Hepatocyte (in vitro differentiated cells): Measurements from ENCODE around the gene GYS1. TPM values are rescaled to one million over a fixed set of nuclear protein-coding genes. Genes with fewer than 3 reads are reported as not detected.

Experiments used
- DNase-seq: peaks from one replicate; pipeline ENCODE4 v3.0.0-alpha.2; 2016; ENCODE audit warnings: low spot score
- H2AFZ ChIP-seq: fragments of 200-600 bp; sonication (generic); 2 replicates; pipeline ENCODE4 v1.6.0; 2016; ENCODE audit warnings: antibody characterized with exemption, mild to moderate bottlenecking
- H3K27ac ChIP-seq: fragments of 200-600 bp; sonication (generic); 2 replicates; pipeline ENCODE4 v1.5.1; 2016; ENCODE audit warnings: mild to moderate bottlenecking
- H3K27me3 ChIP-seq: fragments of 200-600 bp; sonication (generic); 2 replicates; pipeline ENCODE4 v1.6.1; 2016
- H3K36me3 ChIP-seq: fragments of 200-600 bp; sonication (generic); replicated peaks from 2 replicates; pipeline ENCODE4 v1.5.1; 2016; ENCODE audit warnings: low read depth; ENCODE audit not compliant: insufficient read depth
- H3K4me1 ChIP-seq: fragments of 200-600 bp; sonication (generic); 2 replicates; pipeline ENCODE4 v1.5.1; 2016; ENCODE audit warnings: mild to moderate bottlenecking, moderate library complexity; ENCODE audit not compliant: insufficient read depth
- H3K4me2 ChIP-seq: fragments of 200-600 bp; sonication (generic); 2 replicates; pipeline ENCODE4 v1.6.0; 2016
- H3K4me3 ChIP-seq: fragments of 200-600 bp; sonication (generic); 2 replicates; pipeline ENCODE4 v1.5.1; 2016; ENCODE audit warnings: mild to moderate bottlenecking
- H3K79me2 ChIP-seq: fragments of 200-600 bp; sonication (generic); 2 replicates; pipeline ENCODE4 v1.6.0; 2017; ENCODE audit warnings: mild to moderate bottlenecking
- H3K9me2 ChIP-seq: fragments of 200-600 bp; sonication (generic); replicated peaks from 2 replicates; pipeline ENCODE4 v1.6.0; 2017; ENCODE audit warnings: mild to moderate bottlenecking; ENCODE audit not compliant: insufficient read depth
- H3K9me3 ChIP-seq: fragments of 200-600 bp; sonication (generic); 2 replicates; pipeline ENCODE4 v1.5.1; 2016; ENCODE audit warnings: low read depth, mild to moderate bottlenecking
- H4K20me1 ChIP-seq: fragments of 200-600 bp; sonication (generic); 2 replicates; pipeline ENCODE4 v1.6.0; 2016; ENCODE audit warnings: mild to moderate bottlenecking; ENCODE audit not compliant: insufficient read depth, poor library complexity, severe bottlenecking
- EZH2 ChIP-seq: fragments of 200-600 bp; sonication (generic); IDR thresholded peaks from 2 replicates; pipeline ENCODE4 v1.6.1; 2016; ENCODE audit warnings: antibody characterized with exemption, mild to moderate bottlenecking, borderline replicate concordance
- EZH2phosphoT487 ChIP-seq: fragments of 200-600 bp; sonication (generic); IDR thresholded peaks from one replicate; pipeline ENCODE4 v1.6.1; 2018; ENCODE audit warnings: antibody characterized with exemption, mild to moderate bottlenecking, low read depth, moderate library complexity; ENCODE audit not compliant: unreplicated experiment, severe bottlenecking
- WGBS: methylation state at CpG from one replicate; pipeline ENCODE4 v1.1.6; 2016; ENCODE audit warnings: low lambda C conversion rate; ENCODE audit errors: missing lambda C conversion rate; 5-methylcytosine and 5-hydroxymethylcytosine counted together
- polyA plus RNA-seq: library from polyadenylated mRNA; unstranded; fragments of >200 nt; fragmentation: Nextera tagmentation; extraction: Ambion mirVana; gene quantifications from 2 replicates; pipeline ENCODE4 v1.2.1, GENCODE V29; 2016
- total RNA-seq: library from RNA; depleted of rRNA; stranded (reverse); fragments of >200 nt; gene quantifications from 2 replicates; pipeline ENCODE4 v1.2.3, GENCODE V29; 2014
- TF ChIP-seq, protein P1 (sequence below): fragments of 200-600 bp; sonication (generic); IDR thresholded peaks from 2 replicates; pipeline ENCODE4 v1.5.1; 2016; ENCODE audit warnings: antibody characterized with exemption, mild to moderate bottlenecking; ENCODE audit not compliant: poor library complexity

GYS1 gene
- total and polyA plus RNA-seq, 2 experiments from 2014 or later, result 37.4 to 45.9 TPM

- Histone ChIP-seq H3K36me3 (no peaks in the 10 kb centered on the region), H3K79me2 (no peaks in the 10 kb centered on the region), H3K4me2 (no peak overlapping the region), H3K27me3 (no peaks in the 10 kb centered on the region), H3K9me3 (no peaks in the 10 kb centered on the region), H3K27ac (no peak overlapping the region), H3K9me2 (no peaks in the 10 kb centered on the region), H4K20me1 (no peaks in the 10 kb centered on the region), H3K4me3 (no peak overlapping the region), H2AFZ (no peak overlapping the region), H3K4me1 (no peaks in the 10 kb centered on the region)
- TF ChIP-seq EZH2phosphoT487 (no peak), EZH2 (no peak)
- TF ChIP-seq, protein P1, sequence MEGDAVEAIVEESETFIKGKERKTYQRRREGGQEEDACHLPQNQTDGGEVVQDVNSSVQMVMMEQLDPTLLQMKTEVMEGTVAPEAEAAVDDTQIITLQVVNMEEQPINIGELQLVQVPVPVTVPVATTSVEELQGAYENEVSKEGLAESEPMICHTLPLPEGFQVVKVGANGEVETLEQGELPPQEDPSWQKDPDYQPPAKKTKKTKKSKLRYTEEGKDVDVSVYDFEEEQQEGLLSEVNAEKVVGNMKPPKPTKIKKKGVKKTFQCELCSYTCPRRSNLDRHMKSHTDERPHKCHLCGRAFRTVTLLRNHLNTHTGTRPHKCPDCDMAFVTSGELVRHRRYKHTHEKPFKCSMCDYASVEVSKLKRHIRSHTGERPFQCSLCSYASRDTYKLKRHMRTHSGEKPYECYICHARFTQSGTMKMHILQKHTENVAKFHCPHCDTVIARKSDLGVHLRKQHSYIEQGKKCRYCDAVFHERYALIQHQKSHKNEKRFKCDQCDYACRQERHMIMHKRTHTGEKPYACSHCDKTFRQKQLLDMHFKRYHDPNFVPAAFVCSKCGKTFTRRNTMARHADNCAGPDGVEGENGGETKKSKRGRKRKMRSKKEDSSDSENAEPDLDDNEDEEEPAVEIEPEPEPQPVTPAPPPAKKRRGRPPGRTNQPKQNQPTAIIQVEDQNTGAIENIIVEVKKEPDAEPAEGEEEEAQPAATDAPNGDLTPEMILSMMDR, result no peak
- 97% methylated on average over 9 of the region's 9 CpGs for WGBS
- no peak for DNase-seq
These were observed 10.8 kb downstream of the GYS1 start for GRCh38 chr19:48982280-48982679.

GRCh38 chr19:48977061-48977460, 16.0 kb downstream of the GYS1 start:
- Histone ChIP-seq H4K20me1 (no peaks in the 10 kb centered on the region), H3K36me3 (no peaks in the 10 kb centered on the region), H3K9me2 (no peaks in the 10 kb centered on the region), H3K4me2 (no peak overlapping the region), H2AFZ (no peak overlapping the region), H3K4me1 (no peaks in the 10 kb centered on the region), H3K27me3 (no peaks in the 10 kb centered on the region), H3K4me3 (no peak overlapping the region), H3K79me2 (no peaks in the 10 kb centered on the region), H3K9me3 (no peaks in the 10 kb centered on the region), H3K27ac (no peak overlapping the region)
- DNase-seq, result no peak
- TF ChIP-seq, protein P1, result no peak
- 100% methylated on average over 2 of the region's 2 CpGs for WGBS

DNA sequence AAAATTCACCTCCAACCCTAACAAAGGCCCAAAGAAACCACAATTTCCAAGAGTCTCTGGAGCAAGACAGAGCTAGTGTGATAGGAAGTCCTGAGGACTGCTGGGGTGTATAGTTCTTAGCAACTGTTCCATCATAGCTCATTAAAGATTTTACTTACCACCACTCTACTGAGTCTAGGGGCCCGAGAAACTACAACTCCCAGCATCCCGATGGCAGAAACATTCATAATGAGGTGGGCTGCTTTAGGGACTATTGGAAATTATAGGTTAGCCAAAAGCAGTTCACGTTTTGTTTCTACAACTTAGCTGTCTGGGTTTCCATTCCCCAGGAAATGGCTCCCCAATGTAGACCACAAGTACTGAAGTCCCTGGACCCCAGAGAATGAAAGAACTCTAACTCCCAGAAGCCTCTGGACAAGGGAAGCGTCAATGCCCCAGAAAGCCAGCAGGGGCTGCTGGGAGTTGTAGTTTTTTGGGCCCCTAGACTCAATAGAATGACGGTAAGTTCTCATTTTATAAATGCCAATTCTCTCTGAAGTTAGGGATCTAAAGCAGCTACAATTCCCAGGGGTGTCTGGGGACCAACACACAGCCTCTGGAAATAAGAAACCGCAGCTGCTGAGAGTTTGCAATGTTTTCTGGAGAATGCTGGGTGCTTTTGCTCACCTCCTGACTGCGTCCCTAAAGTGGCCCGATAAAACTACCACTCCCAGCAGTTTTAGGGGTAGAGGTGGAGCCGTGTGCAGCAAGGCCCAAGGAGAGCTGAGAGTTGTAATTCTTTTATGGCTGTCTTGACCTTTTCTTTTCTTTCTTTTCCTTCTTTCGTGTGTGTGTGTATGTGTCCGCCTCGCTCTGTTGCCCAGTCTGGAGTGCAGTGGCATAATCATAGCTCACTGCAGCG, 16.9 kb downstream of the GYS1 start:
- WGBS, result 92% methylated on average over 13 of the region's 13 CpGs
- Histone ChIP-seq H3K4me3 (no peak overlapping the region), H2AFZ (no peak overlapping the region), H3K4me1 (no peaks in the 10 kb centered on the region), H3K36me3 (no peaks in the 10 kb centered on the region), H3K4me2 (no peak overlapping the region), H3K9me3 (no peaks in the 10 kb centered on the region), H3K27me3 (no peaks in the 10 kb centered on the region), H4K20me1 (no peaks in the 10 kb centered on the region), H3K27ac (no peak overlapping the region), H3K79me2 (no peaks in the 10 kb centered on the region), H3K9me2 (no peaks in the 10 kb centered on the region)
- DNase-seq, result no peak
- no peak for TF ChIP-seq EZH2
- no peak for TF ChIP-seq EZH2phosphoT487
- TF ChIP-seq, protein P1, result no peak
